OCI-LY7 (cell line): ENCODE measurements around the gene CDCA4.

Source experiments
- CTCF ChIP-seq: fragments of 200-600 bp; sonication (generic); conservative IDR thresholded peaks from 2 replicates; pipeline ENCODE4 v1.5.1; 2014; ENCODE audit warnings: mild to moderate bottlenecking, antibody characterized with exemption, low read length, moderate library complexity, mixed read lengths
- EZH2phosphoT487 ChIP-seq: fragments of 200-600 bp; sonication (generic); IDR thresholded peaks from 2 replicates; pipeline ENCODE4 v1.6.1; 2018; ENCODE audit warnings: low read depth, borderline replicate concordance, mild to moderate bottlenecking, mixed run types, antibody characterized with exemption, low read length, moderate library complexity, mixed read lengths

- TF ChIP-seq CTCF (no peak), EZH2phosphoT487 (no peak)
Measured at GRCh38 chr14:104984056-104984894, 36.6 kb downstream of the CDCA4 start.
